ENCODE data around the gene ZC3H13.

Gene ZC3H13

DNA sequence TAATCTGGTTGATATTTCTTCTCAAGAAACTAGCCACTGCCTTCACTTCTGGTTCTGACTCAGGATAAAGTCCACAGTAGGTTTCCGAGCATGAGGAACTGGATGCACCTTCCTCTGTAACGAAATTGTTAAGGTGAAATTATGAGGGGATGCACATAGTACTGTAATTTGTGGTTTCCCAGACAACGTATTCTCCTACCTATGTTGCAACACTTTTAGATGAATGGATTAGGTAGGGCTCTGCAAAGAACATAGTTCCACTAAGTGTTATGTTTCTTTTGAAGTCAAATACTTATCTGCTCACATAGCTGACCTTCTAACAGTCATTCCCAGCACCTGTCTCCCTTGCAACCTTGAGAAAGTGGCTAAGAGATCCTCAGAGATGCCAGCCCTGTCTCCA is 5.7 kb upstream of the ZC3H13 start:
- no peak for DNase-seq

- DNase-seq: no peak
Measured at GRCh38 chr13:46057256-46058015, 4.9 kb upstream of the ZC3H13 start.

DNA sequence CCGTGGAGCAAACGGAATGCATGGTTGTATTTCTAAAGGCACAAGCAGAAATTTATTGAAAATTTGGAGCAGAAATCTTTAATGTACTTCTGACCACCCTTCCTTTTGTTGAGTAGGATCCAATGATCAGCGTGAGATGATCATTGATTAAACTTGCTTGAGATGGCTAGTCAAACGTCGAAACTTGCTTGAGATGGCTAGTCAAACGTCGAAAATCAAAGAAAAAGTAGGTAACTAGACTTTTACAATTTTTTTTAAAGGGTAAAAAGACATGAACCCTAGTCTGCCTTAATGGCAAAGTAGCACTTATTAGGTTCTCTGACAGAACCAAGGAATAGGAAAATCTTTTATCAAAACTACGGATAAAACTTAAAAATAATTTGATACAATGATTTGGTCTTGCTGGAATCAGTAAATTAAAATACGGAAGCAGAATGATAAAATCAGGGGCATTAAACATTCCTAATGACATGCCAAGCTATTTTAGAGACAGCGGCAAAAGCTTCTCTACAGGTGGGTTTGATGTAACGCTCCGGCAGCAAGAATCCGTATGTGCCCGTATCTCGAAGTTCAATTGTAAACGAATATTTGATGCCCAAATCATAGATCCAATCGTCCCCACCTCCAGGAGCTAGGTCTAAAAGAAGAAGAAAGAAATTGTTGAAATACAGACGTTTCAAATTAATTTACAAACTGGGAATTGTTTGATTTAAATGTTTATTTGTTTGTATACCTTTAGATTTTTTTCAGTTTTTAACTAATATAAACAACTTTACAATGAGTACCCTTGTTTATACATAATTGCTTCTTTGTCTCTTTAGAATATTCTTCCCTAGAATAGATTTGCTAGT is 841 bp upstream of the ZC3H13 start:
- DNase-seq: no peak

GRCh38 chr13:46051968-46052318 is 603 bp downstream of the ZC3H13 start:
- DNase-seq: no peak

GRCh38 chr13:46050771-46051170 is 1.8 kb downstream of the ZC3H13 start:
- DNase-seq: no peak

DNA sequence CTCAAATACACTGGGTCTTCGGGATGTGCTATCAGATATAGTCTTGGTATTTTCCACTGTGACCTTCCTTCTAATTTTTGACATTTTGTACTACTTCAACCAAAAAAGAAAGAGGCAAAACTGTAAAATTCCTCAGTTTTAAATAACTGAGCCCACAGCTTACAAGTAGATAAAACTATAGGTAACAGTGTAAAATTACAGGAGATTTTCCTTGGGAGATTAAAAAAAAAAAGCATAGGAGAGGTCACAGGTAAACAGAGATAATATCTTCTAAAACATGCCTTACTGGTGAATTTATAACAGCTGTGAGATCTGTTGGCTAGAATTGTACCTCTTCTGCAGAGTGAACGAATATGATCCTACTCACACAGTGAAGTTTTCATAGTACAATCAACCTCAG is 7.1 kb downstream of the ZC3H13 start:
- no peak for DNase-seq

DNA sequence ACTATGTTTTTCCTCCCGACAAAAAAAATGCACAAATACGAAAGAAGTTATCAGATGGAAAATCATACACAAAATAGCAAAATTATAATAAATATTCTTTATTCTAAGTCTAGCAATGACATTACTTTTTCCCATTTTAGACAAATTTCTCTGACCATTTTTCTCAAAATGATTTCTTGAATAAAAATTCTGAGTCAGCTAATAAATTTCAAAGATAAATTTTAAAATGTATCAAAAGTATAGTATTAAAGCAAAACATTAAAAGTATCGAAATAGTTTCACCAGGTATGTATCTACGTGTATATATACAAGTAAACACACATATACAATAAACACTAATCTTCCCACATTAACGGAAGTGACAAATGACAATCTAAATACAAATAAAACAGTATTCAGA is 8.9 kb downstream of the ZC3H13 start:
- no peak for DNase-seq

GRCh38 chr13:46041419-46041839 is 11.1 kb downstream of the ZC3H13 start:
- no peak for DNase-seq

DNA sequence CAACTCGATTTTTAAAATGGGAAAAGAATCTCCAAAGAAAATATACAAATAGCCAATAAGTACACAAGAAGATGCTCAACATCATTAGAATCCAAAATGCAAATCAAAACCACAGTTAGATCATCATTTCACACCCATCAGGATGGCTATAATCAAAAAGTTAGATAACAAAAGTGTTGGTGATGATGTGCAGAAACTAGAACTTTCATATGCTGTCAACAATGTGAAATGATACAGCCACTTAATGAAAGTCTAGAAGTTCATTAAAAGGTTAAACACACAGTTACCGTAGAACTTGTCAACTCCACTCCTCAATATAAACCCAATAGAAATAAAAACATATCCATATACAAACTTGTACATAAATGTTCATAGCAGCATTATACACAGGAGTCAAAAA is 11.8 kb downstream of the ZC3H13 start:
- no peak for DNase-seq

DNA sequence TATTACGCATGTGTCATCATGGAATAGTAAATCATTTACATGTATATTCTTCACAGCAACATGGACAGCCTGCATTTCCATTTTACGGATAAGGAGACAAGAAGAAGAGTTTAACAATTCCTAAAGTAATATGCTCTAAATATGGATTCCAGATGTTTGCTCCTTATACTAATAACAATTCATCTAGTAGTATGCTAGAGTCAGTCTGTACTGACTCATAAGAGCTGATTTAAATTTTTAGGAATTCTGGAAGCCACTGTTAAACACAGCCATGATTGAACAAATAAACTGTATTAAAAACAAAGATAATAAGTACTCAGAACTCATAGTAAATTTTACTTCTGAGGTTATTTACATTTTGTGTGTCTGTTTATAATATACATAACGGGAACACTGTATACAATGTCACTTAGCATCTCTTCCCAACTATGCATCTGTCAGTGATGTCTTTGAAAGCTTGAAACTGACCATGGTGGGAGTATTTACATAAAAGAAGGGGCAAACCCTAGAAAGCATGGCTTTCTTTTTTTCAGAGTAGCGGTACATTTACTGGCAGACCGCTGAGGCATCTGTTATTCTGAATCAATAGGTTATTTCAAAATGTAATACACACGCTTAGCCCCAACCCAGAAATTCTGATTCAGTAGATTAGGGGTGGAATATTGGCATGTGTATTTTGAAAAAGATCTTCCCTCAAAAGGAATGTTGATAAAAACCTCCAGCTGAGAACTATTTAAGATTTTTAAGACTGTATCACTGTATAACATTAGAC is 12.9 kb downstream of the ZC3H13 start:
- no peak for DNase-seq

DNA sequence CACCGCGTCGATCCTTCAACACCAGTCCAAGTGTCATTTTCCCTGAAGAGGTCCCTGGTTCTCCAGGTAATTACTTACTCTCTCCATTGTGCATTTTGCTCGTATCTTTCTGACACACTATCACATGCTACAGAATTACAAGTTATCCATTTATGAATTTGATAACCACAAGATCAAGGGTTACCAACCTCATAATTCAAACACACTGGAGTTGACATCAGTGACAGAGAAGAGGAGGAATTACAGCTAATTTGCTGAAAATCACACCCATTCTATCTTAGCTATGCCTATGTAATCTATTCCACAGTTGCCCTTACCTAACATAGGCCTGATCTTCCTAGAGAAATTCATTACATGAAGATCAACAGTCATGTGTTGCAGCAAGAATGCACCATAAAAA is 14.2 kb downstream of the ZC3H13 start:
- DNase-seq: no peak

DNA sequence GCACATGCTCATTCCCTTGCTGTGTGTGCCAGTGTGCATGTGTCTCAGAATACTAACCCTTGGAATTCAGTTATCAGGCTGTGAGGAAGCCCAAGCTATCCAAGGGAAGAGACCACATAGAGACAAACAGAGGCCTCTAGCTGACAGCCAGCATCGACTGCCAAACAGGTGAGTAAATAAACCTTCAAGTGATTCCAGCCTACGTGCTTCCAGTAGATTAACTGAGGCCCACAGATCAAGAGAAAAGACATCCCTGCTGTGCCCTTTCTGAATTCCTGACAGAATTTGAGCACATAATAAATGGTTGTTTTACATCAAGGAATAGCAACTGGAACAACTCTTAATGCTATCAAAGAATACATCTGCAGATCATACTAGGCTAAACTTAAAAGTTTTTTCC is 17.5 kb downstream of the ZC3H13 start:
- no peak for DNase-seq

DNA sequence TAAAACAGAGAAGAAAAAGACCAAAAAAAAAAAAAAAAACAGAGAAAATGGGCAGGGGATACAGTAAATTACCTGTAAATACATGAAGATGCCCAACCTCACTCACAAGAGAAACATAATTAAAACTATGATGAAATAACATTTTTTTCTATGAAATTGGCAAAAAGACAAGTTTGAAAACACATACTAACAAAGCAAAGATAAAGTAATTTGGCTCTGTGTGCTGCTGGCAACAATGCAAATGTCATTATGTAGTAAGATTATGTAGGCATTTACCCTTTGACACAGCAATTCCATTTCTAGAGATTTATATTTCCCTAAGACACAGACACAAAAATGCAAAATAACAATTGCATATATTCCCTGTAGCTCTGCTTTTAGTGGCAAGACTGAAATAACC is 20.2 kb downstream of the ZC3H13 start:
- no peak for DNase-seq

GRCh38 chr13:46031581-46032263 is 20.8 kb downstream of the ZC3H13 start:
- no peak for DNase-seq

GRCh38 chr13:46025157-46025556 is 27.4 kb downstream of the ZC3H13 start:
- DNase-seq: no peak

DNA sequence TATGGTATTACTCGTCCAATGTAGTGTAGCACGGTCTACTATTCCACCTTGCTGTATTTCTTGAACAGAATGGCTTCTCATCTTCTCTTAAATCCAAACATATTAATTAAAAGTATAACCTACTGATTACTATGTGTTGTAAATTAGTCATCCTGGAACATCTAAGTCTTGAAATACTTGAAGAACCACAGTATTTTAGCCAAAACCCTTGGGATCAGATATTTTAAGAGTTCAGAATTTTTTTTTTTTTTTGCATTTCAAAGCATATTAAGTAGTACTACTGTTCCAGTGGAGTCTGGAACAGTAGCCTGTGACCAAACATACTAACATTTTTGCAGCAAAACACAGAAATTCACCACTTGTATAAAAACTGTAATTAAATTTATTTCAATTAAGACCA is 30.1 kb downstream of the ZC3H13 start:
- no peak for DNase-seq

GRCh38 chr13:46016216-46016615 is 36.3 kb downstream of the ZC3H13 start:
- no peak for DNase-seq

DNA sequence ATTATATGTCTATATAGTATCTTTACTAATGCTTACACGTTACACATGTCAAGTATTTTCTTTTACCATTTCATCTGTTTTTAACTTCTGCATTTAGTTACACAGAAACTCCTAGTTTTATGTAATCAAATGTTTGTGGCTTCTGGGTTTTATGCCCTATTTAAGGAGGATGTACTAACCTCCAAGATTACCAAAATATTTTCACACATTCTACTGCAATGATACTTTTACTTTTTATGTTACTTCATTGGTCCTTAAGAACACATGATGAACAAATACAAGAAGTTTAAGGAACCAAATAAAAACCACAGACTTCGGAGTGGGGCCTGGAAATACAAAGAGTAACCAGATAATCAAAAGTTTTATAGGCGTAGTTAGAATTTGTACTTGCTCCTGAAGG is 37.2 kb downstream of the ZC3H13 start:
- DNase-seq: no peak

GRCh38 chr13:46012404-46012803 is 40.1 kb downstream of the ZC3H13 start:
- no peak for DNase-seq

DNA sequence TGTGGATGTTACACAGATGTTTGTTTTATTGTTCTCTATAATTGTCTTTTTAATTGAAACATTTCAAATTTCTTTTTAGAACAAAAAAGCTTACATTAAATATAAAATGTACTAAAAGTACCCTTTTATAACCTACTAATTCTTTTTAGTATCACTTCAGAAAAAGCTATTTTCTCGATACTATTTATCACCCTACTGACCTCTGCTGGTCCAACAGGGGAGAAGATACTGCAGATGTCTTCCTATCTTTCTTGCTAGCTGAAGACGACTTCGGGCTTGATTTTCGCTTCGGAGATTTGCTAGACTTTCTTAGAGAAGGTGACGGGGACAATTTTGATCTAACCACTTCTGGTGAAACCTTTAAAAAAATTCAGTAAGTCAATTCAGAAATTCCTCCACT is 42.4 kb downstream of the ZC3H13 start:
- DNase-seq: no peak

DNA sequence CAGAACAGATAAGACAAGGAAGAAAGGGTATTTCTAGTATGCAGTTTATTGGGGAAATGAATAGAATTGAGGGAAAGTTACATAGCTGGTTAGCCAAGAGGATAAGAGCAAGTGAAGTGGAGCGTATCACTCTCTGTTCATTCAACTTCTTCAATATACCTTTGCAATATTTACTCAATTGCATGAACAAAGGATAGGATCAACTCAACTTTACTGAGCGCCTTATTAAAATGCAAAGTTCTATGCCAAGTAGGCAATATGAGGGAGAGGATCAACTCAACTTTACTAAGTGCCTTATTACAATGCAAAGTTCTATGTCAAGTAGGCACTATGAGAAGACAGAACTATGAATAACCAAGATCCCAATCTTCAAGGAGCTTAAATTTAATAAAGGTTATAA is 43.9 kb downstream of the ZC3H13 start:
- DNase-seq: no peak

GRCh38 chr13:46006688-46007452 is 45.7 kb downstream of the ZC3H13 start:
- DNase-seq: no peak

All from effector CD4-positive, alpha-beta T cell (primary cell).